NCI-H748 treated with DMSO at 0.1 percent for 48 hours (cell line): ENCODE measurements around the gene EFEMP1.

Source experiments
- DNase-seq: peaks from one replicate; lab custom pipeline; 2025; lab: John Stamatoyannopoulos, UW

Gene EFEMP1

GRCh38 chr2:55932843-55933242 is 9.3 kb upstream of the EFEMP1 start:
- DNase-seq, result no peak

DNA sequence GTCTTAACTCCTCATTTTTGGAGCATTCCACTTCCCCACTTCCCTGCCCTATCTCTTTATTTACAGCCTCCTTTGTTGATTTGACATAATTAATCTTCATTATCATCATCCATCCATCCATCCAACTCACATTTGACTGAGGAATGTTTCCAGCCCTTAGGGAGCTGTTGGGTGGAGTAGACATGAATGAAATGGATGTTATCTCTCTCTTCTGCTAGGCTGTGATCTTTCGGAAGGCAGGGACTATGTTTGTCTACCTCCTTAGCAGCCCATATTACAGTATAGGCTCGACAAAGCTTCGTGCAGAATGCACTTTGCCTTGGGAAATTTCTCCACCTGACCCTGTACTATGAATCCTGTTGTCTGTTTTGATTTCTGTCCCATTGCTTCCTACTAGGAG is 7.7 kb upstream of the EFEMP1 start:
- DNase-seq, result no peak

DNA sequence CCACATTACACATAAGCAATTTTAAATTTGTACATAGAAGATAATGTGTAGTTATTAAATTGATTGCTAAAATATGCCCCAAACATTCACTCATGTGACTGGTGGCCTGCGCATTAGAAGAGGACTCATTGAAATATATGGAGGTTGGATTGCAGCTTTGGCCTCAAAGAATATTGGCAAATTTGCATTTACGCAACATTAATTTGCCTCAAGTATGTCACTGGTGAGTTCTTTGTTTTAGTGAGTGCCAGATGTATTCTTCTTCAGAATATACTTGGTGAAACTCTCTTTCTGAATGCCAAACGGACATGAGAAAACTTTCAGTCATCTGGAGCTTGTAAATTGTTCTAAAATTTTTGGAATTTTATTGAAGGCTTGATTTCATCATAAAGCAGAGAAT is 5.9 kb upstream of the EFEMP1 start:
- no peak for DNase-seq

DNA sequence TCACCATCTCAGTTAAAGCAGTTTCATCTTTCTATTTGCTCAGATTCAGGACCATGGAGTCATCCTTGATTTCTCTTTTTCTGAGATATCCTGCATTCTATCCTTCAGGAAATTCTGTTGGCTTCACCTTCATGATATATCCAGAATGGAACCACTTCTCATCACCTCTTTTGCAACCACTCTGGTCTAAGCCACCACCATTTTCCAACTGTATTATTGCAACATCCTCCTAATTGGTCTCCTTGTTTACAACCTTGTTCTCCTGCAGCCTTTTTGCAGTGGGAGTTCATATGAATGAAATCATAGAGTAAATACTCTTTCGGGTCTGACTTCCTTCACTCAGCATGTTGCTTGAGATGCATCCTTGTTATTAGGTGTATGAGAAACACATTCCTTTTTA is 3.4 kb upstream of the EFEMP1 start:
- DNase-seq, result no peak

DNA sequence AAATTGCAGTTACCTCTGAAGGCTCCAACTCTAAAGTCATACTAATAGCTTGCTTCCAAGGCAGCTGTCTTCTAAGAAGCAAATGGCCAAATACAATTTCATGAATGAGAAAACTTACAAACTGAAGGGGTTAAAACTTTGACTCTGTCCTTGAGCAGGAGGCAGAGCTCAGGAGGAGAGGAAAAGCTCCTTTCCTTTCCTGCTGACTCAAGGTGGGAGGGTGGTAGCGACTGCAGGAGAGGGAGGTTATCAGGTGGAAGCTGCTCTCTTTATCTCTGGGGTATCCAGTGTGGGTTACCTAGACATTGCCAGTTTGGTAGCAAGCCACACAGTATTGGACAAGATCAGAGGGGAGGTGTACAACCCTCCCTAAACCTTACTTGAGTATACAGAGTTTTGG is 2.7 kb upstream of the EFEMP1 start:
- DNase-seq, result no peak

- no peak for DNase-seq
Observed at GRCh38 chr2:55923982-55924321, 370 bp upstream of the EFEMP1 start.

DNA sequence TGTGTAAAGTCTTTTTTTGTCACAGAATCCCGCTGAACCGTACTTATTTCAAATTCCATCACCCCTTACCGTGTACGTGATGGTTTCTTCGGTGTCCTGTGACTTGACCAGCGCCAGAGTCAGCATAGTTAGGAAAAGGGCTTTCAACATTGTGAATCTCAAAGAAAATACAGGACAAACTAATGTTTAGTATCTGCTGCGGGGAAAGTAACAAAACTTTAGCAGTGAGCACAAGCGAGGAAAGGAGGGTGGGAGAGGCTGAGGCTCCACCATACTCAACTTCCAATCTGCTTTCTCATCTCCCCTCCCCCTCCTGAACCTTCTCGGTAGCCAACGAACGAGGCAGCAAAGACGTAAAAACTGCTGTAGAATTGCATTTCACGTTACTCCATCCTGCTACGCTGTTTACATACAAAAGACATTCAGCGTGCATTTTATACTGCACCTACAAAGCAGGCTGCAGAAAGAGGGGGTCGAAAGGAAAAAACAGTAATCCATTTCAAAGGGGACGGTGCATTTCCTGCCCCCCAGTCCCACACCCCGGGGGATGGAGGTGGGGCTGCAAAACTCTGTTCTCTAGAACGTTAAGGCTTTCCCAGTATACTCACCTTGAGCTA is 1.2 kb downstream of the EFEMP1 start:
- DNase-seq, result no peak

DNA sequence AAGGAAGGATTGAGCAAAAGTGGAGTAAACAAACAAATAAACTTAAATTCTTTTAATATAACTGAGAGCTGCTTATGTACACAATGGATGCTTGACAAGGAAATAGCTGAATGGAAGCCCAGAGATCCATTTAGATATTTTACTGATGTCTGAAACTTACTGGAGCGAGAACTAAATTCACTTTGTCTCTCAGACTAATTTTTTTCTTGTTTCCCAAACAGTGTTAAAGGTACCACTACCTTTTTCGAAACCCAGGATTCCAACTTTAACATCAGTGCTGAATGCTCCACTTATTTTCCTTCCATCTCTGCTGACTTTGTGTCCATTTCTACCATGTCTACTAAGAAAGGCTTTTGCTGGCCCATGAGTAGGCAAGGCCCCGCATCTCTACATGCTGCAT is 4.0 kb downstream of the EFEMP1 start:
- DNase-seq, result no peak

DNA sequence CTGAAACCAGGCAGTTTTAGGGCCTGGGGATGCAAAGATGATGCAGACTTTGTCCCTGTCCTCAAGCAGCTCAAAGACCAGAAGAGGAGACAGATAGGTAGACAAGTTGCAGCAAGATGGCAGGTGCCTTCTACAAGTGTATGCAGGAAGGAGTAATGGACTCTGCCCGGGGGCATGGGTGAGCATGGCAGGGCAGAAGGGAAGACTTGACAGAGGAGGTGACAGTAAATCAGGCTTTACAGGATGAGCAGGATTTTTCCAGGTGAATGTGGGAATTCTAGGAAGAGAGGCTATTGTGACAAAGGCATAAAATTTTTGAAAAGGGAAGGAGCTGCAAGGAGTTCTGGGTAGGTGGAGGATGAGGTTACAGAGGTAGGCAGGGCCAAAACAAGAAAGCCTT is 4.7 kb downstream of the EFEMP1 start:
- no peak for DNase-seq

DNA sequence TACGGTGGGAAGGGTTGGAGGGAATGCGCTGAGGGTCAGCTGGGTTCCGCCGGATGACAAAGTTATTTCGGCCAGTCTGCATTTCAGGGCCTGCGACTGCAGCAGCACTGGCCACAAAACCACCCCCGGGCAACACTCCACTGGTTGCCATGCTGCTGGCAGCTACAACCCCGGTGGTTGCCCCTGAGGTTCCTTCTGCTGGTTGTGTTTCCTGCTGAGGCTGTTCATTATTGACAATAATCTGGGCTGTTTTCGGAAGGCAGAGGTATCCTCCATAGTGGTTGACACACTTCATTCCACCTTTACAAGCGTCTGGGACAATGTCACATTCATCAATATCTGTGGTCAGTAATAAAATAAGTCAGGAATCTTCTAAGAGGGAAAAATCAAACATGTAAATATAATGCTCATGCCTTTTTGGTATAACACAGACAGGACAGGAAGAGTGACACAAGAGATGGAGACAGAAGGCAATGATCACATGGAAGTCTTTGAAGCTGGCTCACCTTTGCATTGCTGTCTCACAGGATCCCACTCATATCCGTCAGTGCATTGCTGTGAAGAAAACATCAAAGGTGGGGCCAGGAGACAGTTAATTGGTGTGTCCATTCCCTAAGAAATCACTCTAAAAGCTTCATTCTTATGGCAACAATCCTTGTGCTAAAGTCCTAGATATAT is 5.7 kb downstream of the EFEMP1 start:
- no peak for DNase-seq

DNA sequence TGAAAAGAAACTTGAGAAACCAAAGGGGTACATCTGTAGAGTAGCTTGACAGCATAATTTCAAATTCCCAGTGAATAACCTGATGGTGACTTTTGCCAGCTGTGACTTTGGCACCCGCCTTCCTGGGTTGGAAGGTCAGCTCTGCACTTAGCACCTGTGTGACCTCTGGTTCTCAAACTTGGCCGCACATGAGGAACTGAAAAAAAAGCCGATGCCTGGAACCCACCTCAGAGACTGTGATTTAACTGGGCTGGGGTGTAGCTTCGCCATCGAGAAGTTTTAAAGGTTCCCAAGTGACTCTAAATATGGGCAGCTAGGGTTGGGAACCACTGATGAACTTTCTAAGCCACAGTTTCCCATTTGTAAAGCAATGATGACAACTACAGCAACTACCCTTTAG is 6.5 kb downstream of the EFEMP1 start:
- DNase-seq, result no peak

DNA sequence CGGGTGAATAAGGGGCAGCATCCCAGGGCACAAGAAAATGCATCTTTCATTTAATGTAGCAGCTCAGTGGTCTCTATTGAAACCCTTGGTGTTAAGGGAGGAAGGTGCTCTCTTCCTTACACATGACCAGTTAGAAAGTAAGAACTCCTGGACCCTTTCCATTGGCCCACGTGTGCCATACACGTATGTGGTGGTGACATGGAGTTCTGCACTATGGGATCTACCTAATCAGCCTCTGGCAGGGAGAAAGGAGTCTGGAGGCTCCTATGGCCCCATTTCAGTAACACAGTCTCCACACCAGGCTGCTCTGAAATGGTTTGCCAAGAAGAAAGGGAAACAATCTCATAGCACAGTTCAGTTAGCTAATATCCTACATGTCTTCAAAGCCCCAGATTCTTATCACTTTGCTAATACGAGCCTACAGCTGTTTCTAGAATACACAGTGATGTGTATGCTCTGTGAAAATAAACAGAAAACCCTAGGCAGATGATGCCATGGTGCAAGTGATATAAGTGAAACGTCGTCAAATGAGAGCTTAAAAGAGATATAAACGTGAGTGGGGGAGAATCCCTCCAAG is 7.0 kb downstream of the EFEMP1 start:
- no peak for DNase-seq

GRCh38 chr2:55914786-55915185 is 8.8 kb downstream of the EFEMP1 start:
- no peak for DNase-seq

- DNase-seq, result no peak
Observed at GRCh38 chr2:55912926-55913325, 10.7 kb downstream of the EFEMP1 start.

DNA sequence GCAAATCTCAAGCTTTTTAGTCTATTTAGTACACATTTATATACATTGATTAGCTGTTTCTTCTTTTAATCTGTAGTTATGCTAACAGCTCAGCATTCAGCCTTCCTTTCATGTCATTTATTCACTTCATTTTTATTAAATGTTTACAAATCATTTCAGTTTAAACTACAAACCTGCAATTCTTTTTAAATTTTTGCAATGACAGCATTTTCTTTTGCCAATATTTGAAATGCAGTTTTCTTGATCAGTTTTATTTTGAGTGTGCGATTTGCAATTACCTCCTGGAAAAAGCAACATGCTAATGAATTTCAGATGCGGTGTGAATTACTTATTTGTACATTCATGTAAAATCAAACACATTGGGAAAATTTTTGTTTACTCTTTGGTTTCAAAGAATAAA is 13.5 kb downstream of the EFEMP1 start:
- no peak for DNase-seq

- no peak for DNase-seq
Observed at GRCh38 chr2:55907686-55908085, 15.9 kb downstream of the EFEMP1 start.

- no peak for DNase-seq
Observed at GRCh38 chr2:55906993-55907392, 16.6 kb downstream of the EFEMP1 start.

DNA sequence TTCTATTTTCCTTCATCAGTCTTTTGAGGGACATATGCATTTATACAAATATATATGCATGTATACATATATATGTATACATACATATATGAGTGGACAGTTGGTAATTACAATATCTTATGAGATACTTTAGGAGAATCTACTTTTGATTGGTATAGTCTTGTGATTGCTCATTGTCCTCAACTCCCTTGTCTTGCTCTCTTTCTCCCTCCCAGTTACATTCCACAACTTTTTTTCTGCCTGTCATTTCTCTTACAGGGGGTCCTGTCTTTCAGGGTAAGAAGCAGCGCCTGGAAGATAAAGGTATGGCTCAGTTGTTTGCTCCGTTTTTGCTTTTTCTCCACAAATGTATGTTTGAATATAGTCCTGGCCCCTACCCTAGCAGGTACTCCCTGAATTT is 19.9 kb downstream of the EFEMP1 start:
- DNase-seq, result no peak

GRCh38 chr2:55902971-55903370 is 20.6 kb downstream of the EFEMP1 start:
- DNase-seq, result no peak

DNA sequence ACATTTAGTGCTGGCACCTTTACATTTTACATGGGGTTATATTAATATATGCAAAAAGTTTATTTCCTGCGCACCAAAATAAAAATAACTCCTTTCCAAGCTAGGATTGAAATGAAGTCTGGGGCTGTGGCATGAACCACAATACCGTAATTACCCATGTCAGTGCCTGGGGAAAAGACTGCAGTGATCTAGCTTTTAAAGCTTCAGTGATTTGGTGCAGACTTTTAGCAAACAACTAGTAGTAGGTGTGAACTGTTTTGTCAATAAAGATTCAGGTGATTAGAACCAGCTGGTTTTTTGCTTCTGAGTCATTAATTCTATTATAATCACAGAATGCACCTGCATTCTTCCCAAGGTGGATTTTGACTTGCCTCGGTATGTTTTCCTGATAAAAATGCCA is 21.2 kb downstream of the EFEMP1 start:
- DNase-seq, result no peak

DNA sequence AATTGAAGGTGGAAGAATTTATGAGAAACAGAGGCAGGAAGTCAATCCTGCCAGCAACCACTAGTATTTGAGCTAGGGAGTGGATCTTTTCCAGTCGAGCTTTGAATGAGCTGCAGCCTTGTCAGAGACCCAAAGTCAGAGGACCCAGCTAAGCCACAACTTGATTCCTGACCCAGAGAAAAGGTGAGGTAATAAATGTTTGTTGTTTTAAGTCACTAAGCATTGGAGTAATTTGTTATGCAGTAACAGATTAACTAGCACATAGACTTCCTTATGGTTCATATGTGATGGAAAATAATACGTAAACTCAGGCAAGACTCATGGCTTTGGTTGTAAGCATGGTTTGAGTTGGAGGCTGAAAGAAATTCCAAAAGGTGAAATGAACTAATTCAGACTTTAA is 21.6 kb downstream of the EFEMP1 start:
- no peak for DNase-seq

GRCh38 chr2:55901322-55901721 is 22.3 kb downstream of the EFEMP1 start:
- no peak for DNase-seq

GRCh38 chr2:55899881-55900280 is 23.7 kb downstream of the EFEMP1 start:
- no peak for DNase-seq
